ENCODE measurements around the gene C19orf81. TPM values are rescaled to one million over a fixed set of nuclear protein-coding genes. Genes with fewer than 3 reads are reported as not detected.

C19orf81 gene
- total and polyA plus RNA-seq, 9 of the 15 experiments (the other 6 are each of a cell fraction or from before 2014, with no cell fraction given) = 2.5 to 42.9 (median 33.0) TPM; not detected in 4

DNA sequence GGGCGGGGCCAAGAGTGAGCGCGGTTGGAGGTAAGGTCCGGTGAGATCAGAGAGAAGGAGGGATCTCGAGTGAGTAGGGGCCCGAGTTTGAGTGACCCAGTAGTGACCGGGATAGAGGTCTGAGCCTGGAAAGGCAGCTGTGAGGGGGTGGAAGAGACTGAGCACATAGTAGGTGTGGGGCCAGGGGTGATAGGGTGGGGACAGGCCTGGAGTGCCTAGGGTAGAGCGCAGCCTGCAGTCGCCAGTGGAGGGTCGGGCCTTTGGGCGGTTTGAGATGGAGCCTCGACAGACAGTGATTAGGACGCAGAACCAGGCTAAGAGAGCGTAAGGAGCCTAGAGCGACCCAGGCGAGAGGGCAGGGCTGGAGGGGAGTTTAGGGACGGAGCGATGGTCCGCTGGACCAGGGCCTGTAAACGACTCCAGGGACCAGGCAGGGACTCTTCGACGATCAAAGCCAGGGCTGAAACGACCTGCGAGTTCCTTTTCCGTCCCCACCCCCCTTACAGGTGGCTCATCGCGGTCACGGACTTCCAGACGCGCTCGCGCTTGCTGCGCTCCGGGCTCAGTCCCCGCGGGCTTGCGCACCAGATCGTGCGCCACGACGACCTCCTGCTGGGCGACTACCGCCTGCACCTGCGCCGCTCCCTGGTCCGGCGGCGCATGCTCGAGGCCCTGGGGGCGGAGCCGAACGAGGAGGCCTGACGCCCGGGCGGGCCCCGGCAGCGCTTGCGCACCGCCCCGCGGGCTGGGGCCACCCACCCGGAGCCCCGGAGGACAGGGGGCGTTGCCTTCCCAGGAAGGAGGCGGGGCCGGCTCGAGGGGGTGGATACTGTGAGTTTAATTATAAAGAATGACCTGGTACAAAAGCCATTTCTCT is 9.4 kb downstream of the C19orf81 start (continued):
- TF ChIP-seq OTX1 (CRISPR knock-in tag; IDR thresholded peaks at IDR 0.05) = peak; percentile 98
- peak; percentile 82 for TF ChIP-seq PCBP1 (IDR thresholded peaks at IDR 0.05; ENCODE audit: low read depth, low read length, poor library complexity, severe bottlenecking)
- peak; percentile 79 for TF ChIP-seq POLR2AphosphoS5 (IDR thresholded peaks at IDR 0.05; ENCODE audit: control insufficient read depth, insufficient read depth, low read depth, low read length)
- TF ChIP-seq FIP1L1 (IDR thresholded peaks at IDR 0.05; ENCODE audit: low read depth, low read length, poor library complexity, severe bottlenecking) = peak; percentile 57
- TF ChIP-seq, protein P1, sequence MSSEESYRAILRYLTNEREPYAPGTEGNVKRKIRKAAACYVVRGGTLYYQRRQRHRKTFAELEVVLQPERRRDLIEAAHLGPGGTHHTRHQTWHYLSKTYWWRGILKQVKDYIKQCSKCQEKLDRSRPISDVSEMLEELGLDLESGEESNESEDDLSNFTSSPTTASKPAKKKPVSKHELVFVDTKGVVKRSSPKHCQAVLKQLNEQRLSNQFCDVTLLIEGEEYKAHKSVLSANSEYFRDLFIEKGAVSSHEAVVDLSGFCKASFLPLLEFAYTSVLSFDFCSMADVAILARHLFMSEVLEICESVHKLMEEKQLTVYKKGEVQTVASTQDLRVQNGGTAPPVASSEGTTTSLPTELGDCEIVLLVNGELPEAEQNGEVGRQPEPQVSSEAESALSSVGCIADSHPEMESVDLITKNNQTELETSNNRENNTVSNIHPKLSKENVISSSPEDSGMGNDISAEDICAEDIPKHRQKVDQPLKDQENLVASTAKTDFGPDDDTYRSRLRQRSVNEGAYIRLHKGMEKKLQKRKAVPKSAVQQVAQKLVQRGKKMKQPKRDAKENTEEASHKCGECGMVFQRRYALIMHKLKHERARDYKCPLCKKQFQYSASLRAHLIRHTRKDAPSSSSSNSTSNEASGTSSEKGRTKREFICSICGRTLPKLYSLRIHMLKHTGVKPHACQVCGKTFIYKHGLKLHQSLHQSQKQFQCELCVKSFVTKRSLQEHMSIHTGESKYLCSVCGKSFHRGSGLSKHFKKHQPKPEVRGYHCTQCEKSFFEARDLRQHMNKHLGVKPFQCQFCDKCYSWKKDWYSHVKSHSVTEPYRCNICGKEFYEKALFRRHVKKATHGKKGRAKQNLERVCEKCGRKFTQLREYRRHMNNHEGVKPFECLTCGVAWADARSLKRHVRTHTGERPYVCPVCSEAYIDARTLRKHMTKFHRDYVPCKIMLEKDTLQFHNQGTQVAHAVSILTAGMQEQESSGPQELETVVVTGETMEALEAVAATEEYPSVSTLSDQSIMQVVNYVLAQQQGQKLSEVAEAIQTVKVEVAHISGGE (CRISPR knock-in tag; IDR thresholded peaks at IDR 0.05) = 0 out of 6 replicates have a peak, but pooled peaks of 1 of the 3 experiments have one; percentile 27
- no peak for TF ChIP-seq POLR3A (IDR thresholded peaks at IDR 0.05; ENCODE audit: borderline replicate concordance, extremely low read depth, insufficient read depth, insufficient read length)
- TF ChIP-seq, protein P2, sequence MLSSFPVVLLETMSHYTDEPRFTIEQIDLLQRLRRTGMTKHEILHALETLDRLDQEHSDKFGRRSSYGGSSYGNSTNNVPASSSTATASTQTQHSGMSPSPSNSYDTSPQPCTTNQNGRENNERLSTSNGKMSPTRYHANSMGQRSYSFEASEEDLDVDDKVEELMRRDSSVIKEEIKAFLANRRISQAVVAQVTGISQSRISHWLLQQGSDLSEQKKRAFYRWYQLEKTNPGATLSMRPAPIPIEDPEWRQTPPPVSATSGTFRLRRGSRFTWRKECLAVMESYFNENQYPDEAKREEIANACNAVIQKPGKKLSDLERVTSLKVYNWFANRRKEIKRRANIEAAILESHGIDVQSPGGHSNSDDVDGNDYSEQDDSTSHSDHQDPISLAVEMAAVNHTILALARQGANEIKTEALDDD (IDR thresholded peaks at IDR 0.05) = 0 out of 2 replicates have a peak, but pooled peaks have one; percentile 14
- TF ChIP-seq, protein P3, sequence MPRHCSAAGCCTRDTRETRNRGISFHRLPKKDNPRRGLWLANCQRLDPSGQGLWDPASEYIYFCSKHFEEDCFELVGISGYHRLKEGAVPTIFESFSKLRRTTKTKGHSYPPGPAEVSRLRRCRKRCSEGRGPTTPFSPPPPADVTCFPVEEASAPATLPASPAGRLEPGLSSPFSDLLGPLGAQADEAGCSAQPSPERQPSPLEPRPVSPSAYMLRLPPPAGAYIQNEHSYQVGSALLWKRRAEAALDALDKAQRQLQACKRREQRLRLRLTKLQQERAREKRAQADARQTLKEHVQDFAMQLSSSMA (CRISPR knock-in tag; IDR thresholded peaks at IDR 0.05) = 0 out of 2 replicates have a peak, but pooled peaks have one; percentile 64
- peak in 1 of 2 experiments; percentile 77; a peak in 2 of 4 replicates for TF ChIP-seq HDAC1 (IDR thresholded peaks at IDR 0.05)
- TF ChIP-seq, protein P4, sequence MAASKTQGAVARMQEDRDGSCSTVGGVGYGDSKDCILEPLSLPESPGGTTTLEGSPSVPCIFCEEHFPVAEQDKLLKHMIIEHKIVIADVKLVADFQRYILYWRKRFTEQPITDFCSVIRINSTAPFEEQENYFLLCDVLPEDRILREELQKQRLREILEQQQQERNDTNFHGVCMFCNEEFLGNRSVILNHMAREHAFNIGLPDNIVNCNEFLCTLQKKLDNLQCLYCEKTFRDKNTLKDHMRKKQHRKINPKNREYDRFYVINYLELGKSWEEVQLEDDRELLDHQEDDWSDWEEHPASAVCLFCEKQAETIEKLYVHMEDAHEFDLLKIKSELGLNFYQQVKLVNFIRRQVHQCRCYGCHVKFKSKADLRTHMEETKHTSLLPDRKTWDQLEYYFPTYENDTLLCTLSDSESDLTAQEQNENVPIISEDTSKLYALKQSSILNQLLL (CRISPR knock-in tag; IDR thresholded peaks at IDR 0.05; ENCODE audit: borderline replicate concordance) = no peak
- TF ChIP-seq CTBP1 (IDR thresholded peaks at IDR 0.05; ENCODE audit: borderline replicate concordance) = peak; percentile 85; the same call in 1 of the 2 replicates
- TF ChIP-seq MTA1 (IDR thresholded peaks at IDR 0.05; ENCODE audit: borderline replicate concordance) = no peak; the same call in 1 of the 2 replicates
- peak; percentile 58; the same call in 1 of the 2 replicates for TF ChIP-seq RNF2 (IDR thresholded peaks at IDR 0.05)
- 0 out of 2 replicates have a peak, but pooled peaks have one; percentile 88 for TF ChIP-seq HDGF (IDR thresholded peaks at IDR 0.05)
- TF ChIP-seq ZFX (CRISPR knock-in tag; IDR thresholded peaks at IDR 0.05) = peak; percentile 90
- 0 out of 2 replicates have a peak, but pooled peaks have one; percentile 11 for TF ChIP-seq SMAD4 (CRISPR knock-in tag; conservative IDR thresholded peaks at IDR 0.05)

All from K562 (cell line).